Activated CD4-positive, alpha-beta T cell treated with anti-CD3 and anti-CD28 coated beads for 36 hours (primary cell): ENCODE results near the gene ZFC3H1. TPM values are rescaled to one million over a fixed set of nuclear protein-coding genes. Genes with fewer than 3 reads are reported as not detected.
A peak's percentile ranks its signal among the peaks of the same experiment; 100 is the strongest.

Experiments used
- ATAC-seq: fragments of 200-7000 bp; cut with Tn5 transposase; one replicate; pipeline ENCODE4 v1.10.0; 2021; ENCODE audit warnings: mild to moderate bottlenecking, moderate library complexity
- CTCF ChIA-PET: fragments of 350-600 bp; sonication (Branson Sonifier 250); formaldehyde crosslinking; loops from one replicate; lab custom pipeline; 2021; ENCODE audit warnings: antibody characterized with exemption; lab: Charles Lee
- POLR2A ChIA-PET: fragments of 350-600 bp; sonication (Branson Sonifier 250); formaldehyde crosslinking; loops from one replicate; lab custom pipeline; 2021; ENCODE audit warnings: antibody characterized with exemption, inconsistent platforms; lab: Charles Lee
- DNase-seq: peaks from one replicate; pipeline ENCODE4 v3.0.0-alpha.2; 2020
- H3K27ac Mint-ChIP-seq: one replicate; pipeline ENCODE4 v1.8.0; 2021; ENCODE audit warnings: mixed read lengths
- H3K27me3 Mint-ChIP-seq: one replicate; pipeline ENCODE4 v1.8.0; 2021; ENCODE audit warnings: mixed read lengths
- H3K36me3 Mint-ChIP-seq: one replicate; pipeline ENCODE4 v1.8.0; 2021; ENCODE audit warnings: low read depth, mixed read lengths
- H3K4me1 Mint-ChIP-seq: one replicate; pipeline ENCODE4 v1.8.0; 2021; ENCODE audit warnings: mixed read lengths
- H3K4me3 Mint-ChIP-seq: one replicate; pipeline ENCODE4 v1.8.0; 2021; ENCODE audit warnings: mild to moderate bottlenecking, moderate library complexity, mixed read lengths
- H3K9me3 Mint-ChIP-seq: one replicate; pipeline ENCODE4 v1.8.0; 2021; ENCODE audit warnings: low read depth, mixed read lengths
- intact Hi-C, 2 experiments: fragments of 100-400 bp; cut with DNase I in 1 of 2; cut with micrococcal nuclease in 1 of 2; formaldehyde crosslinking; loops; one replicate each; pipeline versions ENCODE4 v1.14.2 to v1.15.1; 2022 to 2024; cut with DNase I, micrococcal nuclease
- total RNA-seq, 2 experiments: library from RNA; stranded (reverse); gene quantifications; one replicate each; pipeline ENCODE4 v1.2.3, GENCODE V29; 2021

The ZFC3H1 gene
- total RNA-seq, 2 experiments from 2014 or later = 57.1 to 71.5 TPM

- POLR2A ChIA-PET = interaction anchor here (0.9 kb wide), 1 partner anchor 8 kb away, joined by 4 read pairs; the partner anchor contains the start of genes THAP2 and ZFC3H1
- Mint-ChIP-seq H3K4me1 (peaks cover 24% of the 10 kb centered on the region), H3K9me3 (peaks cover 6% of the 10 kb centered on the region), H3K36me3 (peaks cover 11% of the 10 kb centered on the region), H3K4me3 (no peak overlapping the region), H3K27me3 (no peaks in the 10 kb centered on the region), H3K27ac (no peak overlapping the region)
- DNase-seq (no peak), ATAC-seq (no peak)
- CTCF ChIA-PET = interaction anchor here (0.6 to 1.4 kb wide), 3 partner anchors 13 to 51 kb away, joined by 3 to 5 read pairs (median 4); no protein-coding TSS in a partner anchor
- intact Hi-C loops = no loop called here
Measured at GRCh38 chr12:71671816-71672215, 8.2 kb upstream of the ZFC3H1 start.

- intact Hi-C loops = no loop called here
- ATAC-seq (no peak), DNase-seq (no peak)
- no peaks in the 10 kb centered on the region for H3K27me3 Mint-ChIP-seq
- CTCF ChIA-PET = interaction anchor here (1.3 to 1.4 kb wide), 2 partner anchors 13 to 41 kb away, joined by 3 to 4 read pairs; no protein-coding TSS in a partner anchor
- peaks cover 12% of the 10 kb centered on the region for H3K36me3 Mint-ChIP-seq
- H3K4me1 Mint-ChIP-seq = peaks cover 24% of the 10 kb centered on the region
- POLR2A ChIA-PET = no interaction called here
- peaks cover 6% of the 10 kb centered on the region for H3K9me3 Mint-ChIP-seq
- H3K27ac Mint-ChIP-seq = no peak overlapping the region
- no peak overlapping the region for H3K4me3 Mint-ChIP-seq
Measured at GRCh38 chr12:71671311-71671710, 7.7 kb upstream of the ZFC3H1 start.

GRCh38 chr12:71666259-71666658 is 2.6 kb upstream of the ZFC3H1 start:
- Mint-ChIP-seq H3K9me3 (peaks cover 6% of the 10 kb centered on the region), H3K4me3 (peak overlapping the region; percentile 98), H3K27me3 (no peaks in the 10 kb centered on the region), H3K36me3 (peaks cover 48% of the 10 kb centered on the region), H3K4me1 (peaks cover 29% of the 10 kb centered on the region), H3K27ac (peak overlapping the region; percentile 99)
- ATAC-seq = no peak
- CTCF ChIA-PET = interaction anchor here (0.7 to 1.1 kb wide), 2 partner anchors 20 to 30 kb away, joined by 5 read pairs; partner anchors contain the start of gene TMEM19
- POLR2A ChIA-PET = no interaction called here
- intact Hi-C loops = no loop called here
- no peak for DNase-seq

GRCh38 chr12:71665090-71665463 is 1.4 kb upstream of the ZFC3H1 start:
- Mint-ChIP-seq H3K9me3 (peaks cover 6% of the 10 kb centered on the region), H3K27ac (peak overlapping the region; percentile 99), H3K36me3 (peaks cover 51% of the 10 kb centered on the region), H3K27me3 (no peaks in the 10 kb centered on the region), H3K4me3 (peak overlapping the region; percentile 98), H3K4me1 (peaks cover 27% of the 10 kb centered on the region)
- POLR2A ChIA-PET = interaction anchor here (0.6 to 3.4 kb wide), 2 partner anchors 21 to 177 kb away, joined by 4 to 55 read pairs; partner anchors contain the start of gene TMEM19
- ATAC-seq = no peak
- intact Hi-C loops = no loop called here
- DNase-seq = no peak
- CTCF ChIA-PET = interaction anchor here (3.1 kb wide), 1 partner anchor 21 kb away, joined by 44 read pairs; the partner anchor contains the start of gene TMEM19

- Mint-ChIP-seq H3K27me3 (no peaks in the 10 kb centered on the region), H3K27ac (peak overlapping the region; percentile 99), H3K4me3 (peak overlapping the region; percentile 98), H3K36me3 (peaks cover 55% of the 10 kb centered on the region), H3K9me3 (peaks cover 6% of the 10 kb centered on the region), H3K4me1 (peaks cover 30% of the 10 kb centered on the region)
- no peak for DNase-seq
- intact Hi-C loops = loop anchor here in 1 of 2 experiments (1.0 to 5.0 kb wide), 3 partner anchors 22 to 1422 kb away; partner anchors contain the start of genes CNOT2, RAB21 and TMEM19
- ChIA-PET POLR2A (interaction anchor here (0.5 to 3.4 kb wide), 9 partner anchors 8 to 90 kb away, joined by 3 to 55 read pairs (median 4); partner anchors contain the start of genes RAB21 and TMEM19), CTCF (interaction anchor here (0.6 to 3.1 kb wide), 10 partner anchors 12 to 116 kb away, joined by 3 to 44 read pairs (median 4); partner anchors contain the start of genes RAB21 and TMEM19)
- peak; percentile 8 for ATAC-seq
Measured at GRCh38 chr12:71664411-71665089, 902 bp upstream of the ZFC3H1 start.

GRCh38 chr12:71662849-71663560 is 643 bp downstream of the ZFC3H1 start:
- peaks cover 43% of the 10 kb centered on the region for H3K4me1 Mint-ChIP-seq
- ChIA-PET POLR2A (interaction anchor here (0.6 to 3.4 kb wide), 13 partner anchors 12 to 95 kb away, joined by 3 to 55 read pairs (median 5); partner anchors contain the start of genes RAB21 and TMEM19), CTCF (interaction anchor here (1.0 to 3.1 kb wide), 6 partner anchors 16 to 117 kb away, joined by 4 to 44 read pairs (median 6); partner anchors contain the start of gene TMEM19)
- no peaks in the 10 kb centered on the region for H3K27me3 Mint-ChIP-seq
- ATAC-seq (peak; percentile 65), DNase-seq (peak; percentile 89)
- peaks cover 67% of the 10 kb centered on the region for H3K36me3 Mint-ChIP-seq
- peak overlapping the region; percentile 99 for H3K27ac Mint-ChIP-seq
- peak overlapping the region; percentile 98 for H3K4me3 Mint-ChIP-seq
- intact Hi-C loops = loop anchor here (1.0 to 5.0 kb wide), 9 partner anchors 20 to 1924 kb away; partner anchors contain the start of genes CNOT2 (in 2 of the 2), TBC1D15 (in 2 of the 2), KCNMB4 (in 1 of the 2) and RAB21 (in 1 of the 2)
- H3K9me3 Mint-ChIP-seq = peaks cover 6% of the 10 kb centered on the region

GRCh38 chr12:71661977-71662530 is 1.6 kb downstream of the ZFC3H1 start:
- DNase-seq (no peak), ATAC-seq (no peak)
- intact Hi-C loops = loop anchor here (2.0 to 5.0 kb wide), 4 partner anchors 19 to 1923 kb away; partner anchors contain the start of genes CNOT2 (in 1 of the 2), RAB3IP (in 1 of the 2) and TBC1D15 (in 1 of the 2)
- H3K4me3 Mint-ChIP-seq = peak overlapping the region; percentile 98
- POLR2A ChIA-PET = interaction anchor here (0.6 to 3.4 kb wide), 10 partner anchors 11 to 96 kb away, joined by 3 to 55 read pairs (median 3); partner anchors contain the start of genes RAB21 and TMEM19
- CTCF ChIA-PET = interaction anchor here (1.0 to 3.1 kb wide), 5 partner anchors 15 to 26 kb away, joined by 4 to 44 read pairs (median 6); partner anchors contain the start of gene TMEM19
- peaks cover 66% of the 10 kb centered on the region for H3K36me3 Mint-ChIP-seq
- peaks cover 2% of the 10 kb centered on the region for H3K9me3 Mint-ChIP-seq
- H3K4me1 Mint-ChIP-seq = peaks cover 41% of the 10 kb centered on the region
- no peaks in the 10 kb centered on the region for H3K27me3 Mint-ChIP-seq
- H3K27ac Mint-ChIP-seq = peak overlapping the region; percentile 99

GRCh38 chr12:71656740-71657139 is 6.9 kb downstream of the ZFC3H1 start:
- Mint-ChIP-seq H3K9me3 (no peaks in the 10 kb centered on the region), H3K4me1 (peaks cover 47% of the 10 kb centered on the region), H3K36me3 (peaks cover 33% of the 10 kb centered on the region), H3K4me3 (peak overlapping the region; percentile 15), H3K27ac (no peak overlapping the region), H3K27me3 (no peaks in the 10 kb centered on the region)
- CTCF ChIA-PET = interaction anchor here (0.7 kb wide), 1 partner anchor 63 kb away, joined by 3 read pairs; no protein-coding TSS in a partner anchor
- DNase-seq (no peak), ATAC-seq (no peak)
- intact Hi-C loops = no loop called here
- POLR2A ChIA-PET = no interaction called here

- ChIA-PET POLR2A (interaction anchor here (0.5 kb wide), 1 partner anchor 225 kb away, joined by 3 read pairs; no protein-coding TSS in a partner anchor), CTCF (no interaction called here)
- DNase-seq (no peak), ATAC-seq (no peak)
- Mint-ChIP-seq H3K36me3 (peaks cover 29% of the 10 kb centered on the region), H3K27ac (peak overlapping the region; percentile 67), H3K9me3 (no peaks in the 10 kb centered on the region), H3K4me1 (peaks cover 45% of the 10 kb centered on the region), H3K4me3 (peak overlapping the region; percentile 37), H3K27me3 (no peaks in the 10 kb centered on the region)
- intact Hi-C loops = no loop called here
Measured at GRCh38 chr12:71655907-71656306, 7.7 kb downstream of the ZFC3H1 start.

- ATAC-seq = no peak
- no peaks in the 10 kb centered on the region for H3K27me3 Mint-ChIP-seq
- H3K4me1 Mint-ChIP-seq = peaks cover 45% of the 10 kb centered on the region
- H3K9me3 Mint-ChIP-seq = no peaks in the 10 kb centered on the region
- peak overlapping the region; percentile 67 for H3K27ac Mint-ChIP-seq
- peaks cover 29% of the 10 kb centered on the region for H3K36me3 Mint-ChIP-seq
- H3K4me3 Mint-ChIP-seq = peak overlapping the region; percentile 37
- intact Hi-C loops = no loop called here
- ChIA-PET CTCF (interaction anchor here (1.1 kb wide), 1 partner anchor 90 kb away, joined by 3 read pairs; no protein-coding TSS in a partner anchor), POLR2A (interaction anchor here (0.5 kb wide), 1 partner anchor 225 kb away, joined by 3 read pairs; no protein-coding TSS in a partner anchor)
- no peak for DNase-seq
Measured at GRCh38 chr12:71655495-71655894, 8.2 kb downstream of the ZFC3H1 start.
